ENCODE results near the gene ZNF213. TPM values are rescaled to one million over a fixed set of nuclear protein-coding genes. Genes with fewer than 3 reads are reported as not detected.

Gene ZNF213
- total and polyA plus RNA-seq, 4 donors = 7.8 to 13.1 (median 11.5) TPM

DNA sequence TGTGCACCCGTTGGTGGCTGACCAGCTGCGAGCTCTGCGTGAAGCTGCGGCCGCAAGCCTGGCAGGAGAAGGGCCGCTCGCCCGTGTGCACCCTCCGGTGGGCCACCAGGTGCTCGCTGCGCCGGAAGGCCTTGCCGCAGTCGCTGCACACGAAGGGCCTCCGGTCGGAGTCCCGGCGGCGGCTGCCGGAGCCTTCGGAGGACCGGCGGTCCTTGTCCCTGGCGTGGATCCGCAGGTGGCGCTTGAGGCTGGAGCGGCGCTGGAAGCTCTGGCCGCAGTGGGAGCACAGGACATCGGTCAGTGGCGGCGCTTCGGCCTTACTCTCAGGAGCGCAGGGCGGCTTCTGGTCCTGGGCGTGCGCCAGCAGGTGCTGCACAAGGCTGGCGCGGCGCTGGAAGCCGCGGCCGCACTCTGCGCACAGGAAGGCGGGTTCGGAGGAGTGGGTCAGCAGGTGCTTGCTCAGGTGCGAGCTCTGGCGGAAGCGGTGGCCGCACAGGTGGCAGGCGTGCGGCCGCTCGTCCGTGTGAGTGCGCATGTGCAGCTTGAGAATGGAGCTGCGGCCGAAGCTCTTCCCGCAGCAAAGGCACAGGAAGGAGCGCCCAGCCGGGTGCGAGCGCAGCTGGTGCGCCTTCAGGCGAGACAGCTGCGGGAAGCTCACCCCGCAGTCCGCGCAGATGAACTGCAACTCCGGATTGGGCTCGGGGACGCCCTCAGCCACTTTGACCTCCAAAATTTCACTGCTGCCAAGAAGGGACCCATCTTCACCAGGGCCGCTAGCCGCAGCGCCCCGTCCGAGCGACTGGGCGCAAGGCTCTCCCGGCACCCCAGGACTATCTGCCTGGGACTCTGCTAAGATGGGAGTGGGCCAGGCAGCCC lies 44.9 kb upstream of the ZNF213 start:
- no peak overlapping the region for H3K4me3 ChIP-seq
- peaks cover 0 to 17% (median 3%) of the 10 kb centered on the region in 5 donors for H3K4me1 ChIP-seq (ENCODE audit: control insufficient read depth in 5 of 5, insufficient read depth in 5 of 5, low read length in 5 of 5)
- H3K36me3 ChIP-seq (ENCODE audit: control insufficient read depth in 4 of 4, insufficient read depth in 4 of 4, low read length in 4 of 4) = no peaks in the 10 kb centered on the region
- 97 to 99% methylated on average over 81 of the region's 81 CpGs for WGBS, 2 donors
- ATAC-seq (ENCODE audit: insufficient read depth, low FRiP score) (no peak), DNase-seq (no peak)
- no peak overlapping the region for H3K9ac ChIP-seq (ENCODE audit: insufficient read depth in 1 of 2, low read length in 2 of 2)
- TF ChIP-seq, protein P1, sequence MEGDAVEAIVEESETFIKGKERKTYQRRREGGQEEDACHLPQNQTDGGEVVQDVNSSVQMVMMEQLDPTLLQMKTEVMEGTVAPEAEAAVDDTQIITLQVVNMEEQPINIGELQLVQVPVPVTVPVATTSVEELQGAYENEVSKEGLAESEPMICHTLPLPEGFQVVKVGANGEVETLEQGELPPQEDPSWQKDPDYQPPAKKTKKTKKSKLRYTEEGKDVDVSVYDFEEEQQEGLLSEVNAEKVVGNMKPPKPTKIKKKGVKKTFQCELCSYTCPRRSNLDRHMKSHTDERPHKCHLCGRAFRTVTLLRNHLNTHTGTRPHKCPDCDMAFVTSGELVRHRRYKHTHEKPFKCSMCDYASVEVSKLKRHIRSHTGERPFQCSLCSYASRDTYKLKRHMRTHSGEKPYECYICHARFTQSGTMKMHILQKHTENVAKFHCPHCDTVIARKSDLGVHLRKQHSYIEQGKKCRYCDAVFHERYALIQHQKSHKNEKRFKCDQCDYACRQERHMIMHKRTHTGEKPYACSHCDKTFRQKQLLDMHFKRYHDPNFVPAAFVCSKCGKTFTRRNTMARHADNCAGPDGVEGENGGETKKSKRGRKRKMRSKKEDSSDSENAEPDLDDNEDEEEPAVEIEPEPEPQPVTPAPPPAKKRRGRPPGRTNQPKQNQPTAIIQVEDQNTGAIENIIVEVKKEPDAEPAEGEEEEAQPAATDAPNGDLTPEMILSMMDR (IDR thresholded peaks at IDR 0.05; ENCODE audit: control extremely low read depth, extremely low read depth) = no peak
- peaks cover 0 to 3% (median 0%) of the 10 kb centered on the region in 3 donors for H3K27me3 ChIP-seq (ENCODE audit: control insufficient read depth in 3 of 3, insufficient read depth in 3 of 3, low read length in 2 of 3)
- H3K9me3 ChIP-seq (ENCODE audit: control insufficient read depth in 4 of 4, insufficient read depth in 3 of 4, low read length in 3 of 4) = no peaks in the 10 kb centered on the region
- H3K27ac ChIP-seq (ENCODE audit: low read depth in 1 of 2, low read length in 1 of 2) = no peak overlapping the region

DNA sequence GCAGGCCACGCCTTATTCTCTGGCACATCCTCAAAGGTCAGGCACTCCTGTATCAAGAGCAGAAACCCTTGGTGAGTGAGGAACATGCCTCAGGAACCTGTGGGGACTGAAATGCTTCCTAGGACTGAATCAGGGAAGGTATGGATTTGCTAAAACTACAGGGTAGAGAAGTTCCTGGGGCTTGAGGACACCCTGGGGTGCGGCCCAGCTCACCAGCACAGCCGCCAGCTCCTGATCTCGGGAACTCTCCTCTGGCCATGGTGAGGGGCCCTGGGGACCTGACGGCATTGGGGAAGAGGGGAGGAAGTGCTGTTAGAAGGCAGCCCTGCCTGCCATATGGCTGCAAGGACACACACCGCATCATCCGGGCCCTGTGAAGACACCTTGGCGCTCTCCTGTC lies 43.3 kb upstream of the ZNF213 start:
- Histone ChIP-seq H3K36me3 (ENCODE audit: control insufficient read depth in 4 of 4, insufficient read depth in 4 of 4, low read length in 4 of 4) (no peaks in the 10 kb centered on the region), H3K4me3 (no peak overlapping the region), H3K4me1 (ENCODE audit: control insufficient read depth in 5 of 5, insufficient read depth in 5 of 5, low read length in 5 of 5) (peaks cover 0 to 14% (median 3%) of the 10 kb centered on the region in 5 donors), H3K9me3 (ENCODE audit: control insufficient read depth in 4 of 4, insufficient read depth in 3 of 4, low read length in 3 of 4) (no peaks in the 10 kb centered on the region), H3K9ac (ENCODE audit: insufficient read depth in 1 of 2, low read length in 2 of 2) (no peak overlapping the region), H3K27ac (ENCODE audit: low read depth in 1 of 2, low read length in 1 of 2) (no peak overlapping the region), H3K27me3 (ENCODE audit: control insufficient read depth in 3 of 3, insufficient read depth in 3 of 3, low read length in 2 of 3) (peaks cover 0 to 3% (median 0%) of the 10 kb centered on the region in 3 donors)
- TF ChIP-seq, protein P1 (IDR thresholded peaks at IDR 0.05; ENCODE audit: control extremely low read depth, extremely low read depth) = no peak
- WGBS, 2 donors = 88 to 89% methylated on average over 8 of the region's 8 CpGs
- DNase-seq (no peak), ATAC-seq (ENCODE audit: insufficient read depth, low FRiP score) (no peak)

DNA sequence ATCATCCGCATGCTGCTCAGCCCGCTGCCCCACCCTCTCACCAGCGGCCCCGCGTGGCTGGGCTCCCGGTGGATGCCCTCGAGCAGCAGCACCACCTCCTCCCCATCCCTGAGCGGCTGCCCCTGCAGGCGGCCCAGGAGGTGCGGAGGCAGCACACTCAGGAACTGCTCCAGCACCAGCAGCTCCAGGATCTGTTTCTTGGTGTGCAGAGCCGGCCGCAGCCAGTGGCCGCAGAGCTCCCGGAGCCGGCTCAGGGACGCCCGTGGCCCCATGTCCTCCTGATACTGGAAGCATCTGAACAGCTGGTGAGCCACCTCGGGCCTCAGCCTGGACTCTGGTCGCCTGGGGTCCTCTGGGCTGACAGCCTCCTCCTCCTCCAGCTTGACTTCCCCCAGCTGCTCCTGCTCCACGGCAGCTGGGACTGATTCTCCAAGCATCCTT lies 42.3 kb upstream of the ZNF213 start:
- ATAC-seq (ENCODE audit: insufficient read depth, low FRiP score) = no peak
- Histone ChIP-seq H3K27ac (ENCODE audit: low read depth in 1 of 2, low read length in 1 of 2) (no peak overlapping the region), H3K4me1 (ENCODE audit: control insufficient read depth in 5 of 5, insufficient read depth in 5 of 5, low read length in 5 of 5) (peaks cover 0 to 13% (median 3%) of the 10 kb centered on the region in 5 donors), H3K27me3 (ENCODE audit: control insufficient read depth in 3 of 3, insufficient read depth in 3 of 3, low read length in 2 of 3) (peaks cover 0 to 6% (median 1%) of the 10 kb centered on the region in 3 donors), H3K9ac (ENCODE audit: insufficient read depth in 1 of 2, low read length in 2 of 2) (no peak overlapping the region), H3K9me3 (ENCODE audit: control insufficient read depth in 4 of 4, insufficient read depth in 3 of 4, low read length in 3 of 4) (no peaks in the 10 kb centered on the region), H3K4me3 (no peak overlapping the region), H3K36me3 (ENCODE audit: control insufficient read depth in 4 of 4, insufficient read depth in 4 of 4, low read length in 4 of 4) (no peaks in the 10 kb centered on the region)
- TF ChIP-seq, protein P1 (IDR thresholded peaks at IDR 0.05; ENCODE audit: control extremely low read depth, extremely low read depth) = no peak
- no peak for DNase-seq
- WGBS, 2 donors = 75 to 85% methylated on average over 16 to 20 of the region's 20 CpGs
